DND-41 (cell line): ENCODE data around the gene PHF8.

ENCODE experiments used
- ATAC-seq: fragments of 200-7000 bp; cut with Tn5 transposase; 3 replicates; pipeline ENCODE4 v1.9.1; 2021; ENCODE audit warnings: low read depth; ENCODE audit not compliant: insufficient read depth
- DNase-seq: peaks from one replicate; pipeline ENCODE4 v3.0.0-alpha.2; 2020
- H2AFZ ChIP-seq: 2 replicates; pipeline ENCODE4 v1.6.0; 2012; ENCODE audit warnings: low read depth, low read length
- H3K27ac ChIP-seq: 2 replicates; pipeline ENCODE4 v1.5.1; 2012; ENCODE audit warnings: low read length, inconsistent platforms
- H3K27me3 ChIP-seq: fragments of 200-600 bp; sonication (generic); 2 replicates; pipeline ENCODE4 v1.6.0; 2012; ENCODE audit warnings: low read length, mild to moderate bottlenecking, inconsistent platforms; ENCODE audit not compliant: insufficient read depth, poor library complexity
- H3K36me3 ChIP-seq: 2 replicates; pipeline ENCODE4 v1.5.1; 2012; ENCODE audit warnings: low read length, inconsistent platforms; ENCODE audit not compliant: insufficient read depth
- H3K4me1 ChIP-seq: 2 replicates; pipeline ENCODE4 v1.5.1; 2012; ENCODE audit warnings: mild to moderate bottlenecking, low read length; ENCODE audit not compliant: insufficient read depth
- H3K4me2 ChIP-seq: 2 replicates; pipeline ENCODE4 v1.6.0; 2012; ENCODE audit warnings: mild to moderate bottlenecking, moderate library complexity, low read length, inconsistent platforms; ENCODE audit not compliant: insufficient read depth
- H3K4me3 ChIP-seq, 2 experiments: fragments of 200-600 bp in 1 of 2; shearing (Covaris generic) in 1 of 2; 2 replicates each; pipeline ENCODE4 v1.5.1; 2012 to 2016; ENCODE audit warnings: inconsistent platforms in 2 of 2, low read length in 2 of 2, mild to moderate bottlenecking in 2 of 2, low read depth in 1 of 2, moderate library complexity in 1 of 2
- H3K79me2 ChIP-seq: 2 replicates; pipeline ENCODE4 v1.6.0; 2012; ENCODE audit warnings: low read length, inconsistent platforms; ENCODE audit not compliant: insufficient read depth
- H3K9ac ChIP-seq: 2 replicates; pipeline ENCODE4 v1.6.0; 2012; ENCODE audit warnings: low read depth, mild to moderate bottlenecking, inconsistent platforms, low read length, moderate library complexity
- H3K9me3 ChIP-seq: 2 replicates; pipeline ENCODE4 v1.5.1; 2012; ENCODE audit warnings: low read length, moderate library complexity, mild to moderate bottlenecking, inconsistent platforms; ENCODE audit not compliant: insufficient read depth, severe bottlenecking
- H4K20me1 ChIP-seq: 2 replicates; pipeline ENCODE4 v1.6.0; 2012; ENCODE audit warnings: low read length; ENCODE audit not compliant: insufficient read depth
- CTCF ChIP-seq: IDR thresholded peaks from 2 replicates; pipeline ENCODE4 v1.5.1; 2012; ENCODE audit warnings: borderline replicate concordance, low read length, moderate library complexity, mild to moderate bottlenecking; ENCODE audit not compliant: poor library complexity, severe bottlenecking; ENCODE audit errors: extremely low read depth
- EZH2 ChIP-seq: IDR thresholded peaks from 3 replicates; pipeline ENCODE4 v1.6.1; 2012; ENCODE audit warnings: borderline replicate concordance, low read depth, mild to moderate bottlenecking, moderate library complexity, low read length, inconsistent platforms; ENCODE audit not compliant: severe bottlenecking

PHF8 gene

GRCh38 chrX:54007682-54008081, 36.6 kb downstream of the PHF8 start:
- no peak overlapping the region for H3K9ac ChIP-seq
- no peak overlapping the region for H3K27ac ChIP-seq
- no peaks in the 10 kb centered on the region for H3K4me1 ChIP-seq
- no peaks in the 10 kb centered on the region for H3K79me2 ChIP-seq
- H3K4me2 ChIP-seq = no peak overlapping the region
- H3K9me3 ChIP-seq = no peaks in the 10 kb centered on the region
- peaks cover 21% of the 10 kb centered on the region for H3K36me3 ChIP-seq
- no peak overlapping the region for H2AFZ ChIP-seq
- TF ChIP-seq EZH2 = no peak
- TF ChIP-seq CTCF = no peak
- H4K20me1 ChIP-seq = no peaks in the 10 kb centered on the region
- DNase-seq (no peak), ATAC-seq (no peak)
- H3K4me3 ChIP-seq = no peak overlapping the region
- no peaks in the 10 kb centered on the region for H3K27me3 ChIP-seq

DNA sequence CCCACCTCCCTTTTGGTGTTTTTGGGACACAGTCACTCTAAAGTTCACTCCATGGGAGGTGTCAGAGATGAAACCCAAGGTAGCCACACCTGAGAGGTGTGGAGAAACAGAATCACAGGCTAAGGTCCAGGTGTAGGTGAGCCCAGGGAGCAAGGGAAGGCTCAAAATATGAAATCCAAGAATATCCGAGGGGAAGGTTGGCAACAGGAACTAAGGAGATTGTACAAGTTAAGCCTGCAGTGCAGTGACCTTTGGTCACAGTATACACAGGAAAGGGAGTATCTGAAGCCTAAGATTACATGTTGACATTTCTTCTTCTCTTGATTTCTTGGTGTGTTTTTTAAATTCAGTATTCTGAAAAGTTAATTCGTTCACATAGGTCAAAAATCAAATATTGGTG, 46.5 kb downstream of the PHF8 start:
- H3K27ac ChIP-seq = no peak overlapping the region
- no peaks in the 10 kb centered on the region for H4K20me1 ChIP-seq
- H3K9ac ChIP-seq = no peak overlapping the region
- no peak for ATAC-seq
- H3K79me2 ChIP-seq = no peaks in the 10 kb centered on the region
- no peaks in the 10 kb centered on the region for H3K9me3 ChIP-seq
- DNase-seq = no peak
- no peak overlapping the region for H3K4me2 ChIP-seq
- H3K27me3 ChIP-seq = no peaks in the 10 kb centered on the region
- TF ChIP-seq CTCF (no peak), EZH2 (no peak)
- H3K4me1 ChIP-seq = no peaks in the 10 kb centered on the region
- H3K36me3 ChIP-seq = peaks cover 68% of the 10 kb centered on the region
- no peak overlapping the region for H2AFZ ChIP-seq
- H3K4me3 ChIP-seq = no peak overlapping the region

DNA sequence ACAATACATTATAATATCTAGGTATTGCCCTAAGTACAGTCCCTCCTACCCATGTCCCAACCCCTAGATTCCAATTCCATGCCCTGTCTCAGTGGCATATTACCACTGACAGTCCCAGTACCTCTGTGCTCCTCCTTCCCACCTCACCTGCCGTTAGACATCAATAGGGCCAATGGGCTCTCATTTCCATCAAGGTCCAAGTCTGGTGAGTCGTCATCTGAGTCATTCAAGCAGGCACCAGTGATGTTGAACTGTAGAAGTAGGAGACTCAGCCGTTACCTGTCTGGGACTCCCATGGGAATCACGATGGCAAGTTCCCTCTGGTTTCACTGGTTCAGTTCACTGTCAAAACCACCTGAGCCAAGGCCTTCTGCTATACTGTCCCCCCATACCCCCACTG, 51.7 kb downstream of the PHF8 start:
- no peak for DNase-seq
- no peak for ATAC-seq
- Histone ChIP-seq H3K4me3 (no peak overlapping the region), H3K9ac (no peak overlapping the region), H3K27me3 (no peaks in the 10 kb centered on the region), H3K79me2 (no peaks in the 10 kb centered on the region), H3K27ac (no peak overlapping the region), H4K20me1 (no peaks in the 10 kb centered on the region), H3K4me2 (no peak overlapping the region), H3K36me3 (peaks cover 41% of the 10 kb centered on the region), H2AFZ (no peak overlapping the region), H3K9me3 (no peaks in the 10 kb centered on the region), H3K4me1 (no peaks in the 10 kb centered on the region)
- no peak for TF ChIP-seq EZH2
- no peak for TF ChIP-seq CTCF

DNA sequence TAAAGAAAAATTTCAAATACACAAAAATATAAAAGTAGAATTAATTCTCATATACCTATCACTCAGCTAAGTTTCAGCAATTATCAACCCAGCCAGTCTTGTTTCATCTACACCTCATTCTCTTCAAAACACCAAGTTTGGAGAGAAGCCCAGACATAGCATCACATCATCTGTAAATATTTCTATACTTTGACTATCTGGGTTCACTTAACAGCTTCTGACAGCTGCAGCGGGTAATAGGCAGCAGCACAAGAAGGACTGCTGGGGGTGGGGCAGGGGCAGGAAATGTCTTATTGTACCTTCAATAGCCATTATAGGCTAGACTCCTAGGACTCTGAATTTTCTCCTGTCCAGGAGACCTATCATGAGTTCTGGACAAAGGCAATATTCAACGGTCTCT, 54.1 kb downstream of the PHF8 start:
- no peak overlapping the region for H3K4me2 ChIP-seq
- DNase-seq (no peak), ATAC-seq (no peak)
- no peaks in the 10 kb centered on the region for H3K9me3 ChIP-seq
- H3K79me2 ChIP-seq = no peaks in the 10 kb centered on the region
- H3K4me3 ChIP-seq = no peak overlapping the region
- no peaks in the 10 kb centered on the region for H3K4me1 ChIP-seq
- no peak overlapping the region for H3K9ac ChIP-seq
- H2AFZ ChIP-seq = no peak overlapping the region
- TF ChIP-seq CTCF (no peak), EZH2 (no peak)
- H3K27ac ChIP-seq = no peak overlapping the region
- H3K36me3 ChIP-seq = peaks cover 48% of the 10 kb centered on the region
- H3K27me3 ChIP-seq = no peaks in the 10 kb centered on the region
- H4K20me1 ChIP-seq = no peaks in the 10 kb centered on the region
